ENCODE data around the gene GABRB2. TPM values are rescaled to one million over a fixed set of nuclear protein-coding genes. Genes with fewer than 3 reads are reported as not detected.

GABRB2 gene
- total RNA-seq, 1 donor from 2014 or later: 0.56 TPM

- ATAC-seq (no peak), DNase-seq (no peak)
- no peak overlapping the region for H3K4me3 ChIP-seq
- intact Hi-C loops (cut with DNase I): no loop called here
- H3K4me1 ChIP-seq: no peaks in the 10 kb centered on the region
- no peaks in the 10 kb centered on the region for H3K27me3 ChIP-seq (ENCODE audit: low read depth)
- TF ChIP-seq CTCF (IDR thresholded peaks at IDR 0.05): no peak
- H3K27ac ChIP-seq: no peak overlapping the region
- H3K36me3 ChIP-seq: no peaks in the 10 kb centered on the region
- no peaks in the 10 kb centered on the region for H3K9me3 ChIP-seq
Measured at GRCh38 chr5:161414037-161414436, 132.5 kb downstream of the GABRB2 start.

- H3K27ac ChIP-seq: no peak overlapping the region
- DNase-seq (no peak), ATAC-seq (no peak)
- no peaks in the 10 kb centered on the region for H3K36me3 ChIP-seq
- no peaks in the 10 kb centered on the region for H3K4me1 ChIP-seq
- TF ChIP-seq CTCF (IDR thresholded peaks at IDR 0.05): no peak
- intact Hi-C loops (cut with DNase I): no loop called here
- H3K27me3 ChIP-seq (ENCODE audit: low read depth): no peaks in the 10 kb centered on the region
- H3K4me3 ChIP-seq: no peak overlapping the region
- H3K9me3 ChIP-seq: no peaks in the 10 kb centered on the region
Measured at GRCh38 chr5:161412792-161413191, 133.7 kb downstream of the GABRB2 start.

- H3K4me3 ChIP-seq: no peak overlapping the region
- H3K27ac ChIP-seq: no peak overlapping the region
- intact Hi-C loops (cut with DNase I): no loop called here
- H3K4me1 ChIP-seq: no peaks in the 10 kb centered on the region
- no peaks in the 10 kb centered on the region for H3K27me3 ChIP-seq (ENCODE audit: low read depth)
- TF ChIP-seq CTCF (IDR thresholded peaks at IDR 0.05): no peak
- H3K36me3 ChIP-seq: no peaks in the 10 kb centered on the region
- no peaks in the 10 kb centered on the region for H3K9me3 ChIP-seq
- ATAC-seq (no peak), DNase-seq (no peak)
Measured at GRCh38 chr5:161411156-161411555, 135.4 kb downstream of the GABRB2 start.

- H3K27me3 ChIP-seq (ENCODE audit: low read depth): no peaks in the 10 kb centered on the region
- no peak overlapping the region for H3K4me3 ChIP-seq
- no peak overlapping the region for H3K27ac ChIP-seq
- no peaks in the 10 kb centered on the region for H3K36me3 ChIP-seq
- no peaks in the 10 kb centered on the region for H3K9me3 ChIP-seq
- no peak for DNase-seq
- intact Hi-C loops (cut with DNase I): no loop called here
- H3K4me1 ChIP-seq: no peaks in the 10 kb centered on the region
- ATAC-seq: no peak
- TF ChIP-seq CTCF (IDR thresholded peaks at IDR 0.05): no peak
Measured at GRCh38 chr5:161410640-161411039, 135.9 kb downstream of the GABRB2 start.

GRCh38 chr5:161409471-161409870 lies 137.1 kb downstream of the GABRB2 start:
- H3K9me3 ChIP-seq: no peaks in the 10 kb centered on the region
- no peak for TF ChIP-seq CTCF (IDR thresholded peaks at IDR 0.05)

GRCh38 chr5:161406880-161407279 lies 139.6 kb downstream of the GABRB2 start:
- ATAC-seq (peak in 1 of 2 donors; percentile 19), DNase-seq (no peak)
- H3K27ac ChIP-seq: no peak overlapping the region
- no peaks in the 10 kb centered on the region for H3K27me3 ChIP-seq (ENCODE audit: low read depth)
- H3K4me3 ChIP-seq: no peak overlapping the region
- no peaks in the 10 kb centered on the region for H3K36me3 ChIP-seq
- TF ChIP-seq CTCF (IDR thresholded peaks at IDR 0.05): no peak
- no peaks in the 10 kb centered on the region for H3K9me3 ChIP-seq
- intact Hi-C loops (cut with DNase I): no loop called here
- H3K4me1 ChIP-seq: no peaks in the 10 kb centered on the region

More at GRCh38 chr5:161409471-161409870, 137.1 kb downstream of the GABRB2 start:
- no peak overlapping the region for H3K4me3 ChIP-seq
- H3K4me1 ChIP-seq: no peaks in the 10 kb centered on the region
- DNase-seq (no peak), ATAC-seq (no peak)
- no peaks in the 10 kb centered on the region for H3K36me3 ChIP-seq
- no peak overlapping the region for H3K27ac ChIP-seq
- intact Hi-C loops (cut with DNase I): no loop called here
- no peaks in the 10 kb centered on the region for H3K27me3 ChIP-seq (ENCODE audit: low read depth)

Data from lower lobe of right lung (tissue), 2 donors.